Measurements from ENCODE around the gene NKX2-4.

The NKX2-4 gene

DNA sequence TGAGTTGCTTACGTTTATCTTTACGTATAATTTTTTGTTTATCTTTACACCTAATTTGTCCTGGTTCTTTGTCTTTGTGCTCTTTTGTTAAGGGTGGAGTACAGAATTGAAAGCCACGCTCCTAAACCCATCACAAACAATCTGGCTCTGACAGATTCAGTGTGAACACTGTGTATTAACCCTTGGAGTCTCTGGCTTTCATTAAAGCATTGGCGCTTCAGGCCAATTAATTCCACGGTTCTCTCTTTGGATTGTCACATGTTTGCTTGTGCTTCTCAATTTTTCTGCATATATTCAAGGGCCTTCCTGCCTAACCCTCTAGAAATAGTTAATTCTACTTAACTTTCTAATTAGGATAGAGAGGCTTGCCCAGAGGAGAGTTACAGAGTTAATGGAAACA lies 38.6 kb downstream of the NKX2-4 start:
- DNase-seq: no peak

- DNase-seq: no peak
Measured at GRCh38 chr20:21357844-21358243, 39.5 kb downstream of the NKX2-4 start.

DNA sequence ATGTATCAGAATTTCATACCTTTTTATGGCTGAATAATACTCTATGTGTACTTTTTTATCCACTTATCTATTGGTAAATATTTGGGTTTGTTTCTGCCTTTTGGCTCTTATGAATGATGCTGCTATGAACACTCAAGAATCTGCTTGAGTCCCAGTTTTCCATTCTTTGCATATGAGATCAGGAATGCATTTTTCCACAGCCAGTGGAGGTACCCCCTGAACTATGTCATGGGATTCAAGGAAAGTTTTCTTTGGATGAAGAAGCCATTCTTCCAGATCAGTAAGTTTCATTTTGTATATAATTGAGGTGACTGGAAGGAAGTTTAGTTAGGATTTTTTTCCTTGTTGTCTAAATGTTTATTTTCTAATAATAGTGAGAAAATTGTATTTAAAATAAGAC lies 40.9 kb downstream of the NKX2-4 start:
- no peak for DNase-seq

- no peak for DNase-seq
Measured at GRCh38 chr20:21355981-21356380, 41.3 kb downstream of the NKX2-4 start.

GRCh38 chr20:21353236-21353635 lies 44.1 kb downstream of the NKX2-4 start:
- DNase-seq: peak; percentile 22

DNA sequence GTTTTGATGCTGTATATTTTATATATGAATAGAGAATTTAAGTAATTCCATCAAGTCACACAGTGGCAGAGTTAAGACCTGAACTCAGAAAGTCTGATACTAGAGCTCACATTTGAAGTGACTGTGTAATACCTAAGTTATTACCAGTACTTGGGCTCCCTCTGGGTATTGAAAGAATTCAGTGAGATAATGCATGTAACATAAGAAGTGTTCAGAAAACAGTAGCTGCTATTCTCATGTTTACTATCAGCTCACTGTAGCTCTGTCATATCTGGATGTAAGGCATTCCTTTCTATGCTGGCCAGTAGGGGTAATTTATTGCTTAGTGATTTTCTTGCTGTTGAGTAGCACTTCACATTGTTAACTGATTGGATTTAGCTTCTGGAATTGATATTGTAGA lies 44.6 kb downstream of the NKX2-4 start:
- no peak for DNase-seq
